Measurements from ENCODE around the gene GNAQ. TPM values are rescaled to one million over a fixed set of nuclear protein-coding genes. Genes with fewer than 3 reads are reported as not detected.

GNAQ gene
- total RNA-seq, 1 experiment from 2014 or later = 28.7 TPM

GRCh38 chr9:77848404-77848803, 183.2 kb downstream of the GNAQ start:
- Histone ChIP-seq H2AFZ (ENCODE audit: low read depth, low read length, poor library complexity, severe bottlenecking) (no peak overlapping the region), H3K9me3 (ENCODE audit: control insufficient read depth in 1 of 2, insufficient read depth in 1 of 2, low read depth in 1 of 2, low read length in 2 of 2) (no peaks in the 10 kb centered on the region), H3K9ac (ENCODE audit: low read length) (no peak overlapping the region), H3K79me2 (ENCODE audit: insufficient read depth, low read length) (no peaks in the 10 kb centered on the region), H3K4me3 (replicated peaks in 1 of 2; ENCODE audit: low read depth in 1 of 2, low read length in 2 of 2) (no peak overlapping the region), H3K4me2 (ENCODE audit: low read length) (no peak overlapping the region), H3K27me3 (ENCODE audit: insufficient read depth, low read length) (no peaks in the 10 kb centered on the region), H3K27ac (ENCODE audit: low read depth, low read length) (no peak overlapping the region), H3K36me3 (ENCODE audit: control insufficient read depth in 1 of 2, insufficient read depth in 2 of 2, low read length in 2 of 2) (no peaks in the 10 kb centered on the region), H3K4me1 (ENCODE audit: control insufficient read depth in 1 of 2, insufficient read depth in 2 of 2, low read length in 2 of 2) (peaks cover 0 to 8% of the 10 kb centered on the region in 2 experiments; a peak in 1 of 4 replicates), H4K20me1 (ENCODE audit: insufficient read depth) (no peaks in the 10 kb centered on the region), H3K9me2 (ENCODE audit: insufficient read depth) (no peaks in the 10 kb centered on the region)
- ChIA-PET RAD21 (ENCODE audit: low non-redundant PET in 1 of 2, low total read pairs in 2 of 2, uncharacterized antibody in 2 of 2, unreplicated experiment in 2 of 2) (no interaction called here), CTCF (no interaction called here), POLR2A (no interaction called here)
- no peak for DNase-seq (ENCODE audit: low read depth, low spot score)
- intact Hi-C loops (cut with micrococcal nuclease) = loop anchor here (10.0 kb wide), 1 partner anchor 186 kb away; the partner anchor contains the start of gene GNAQ
- BruUV-seq (replicated peaks) = no TSS peak
- no peak for ATAC-seq
- TF ChIP-seq JUND (IDR thresholded peaks at IDR 0.05) (no peak), TCF7L2 (IDR thresholded peaks at IDR 0.05; ENCODE audit: borderline replicate concordance, extremely low read depth, insufficient read depth, insufficient read length) (no peak), EZH2phosphoT487 (IDR thresholded peaks at IDR 0.05; ENCODE audit: borderline replicate concordance) (no peak), POLR2A (IDR thresholded peaks at IDR 0.05; ENCODE audit: borderline replicate concordance, extremely low read depth, insufficient read depth, insufficient read length) (no peak), ZFX (IDR thresholded peaks at IDR 0.05) (no peak), SIN3A (IDR thresholded peaks at IDR 0.05; ENCODE audit: low read depth) (no peak), ELF1 (IDR thresholded peaks at IDR 0.05; ENCODE audit: borderline replicate concordance, low read depth) (no peak), CTCF (IDR thresholded peaks at IDR 0.05 in 2 of 3, conservative IDR thresholded peaks at IDR 0.05 in 1 of 3; ENCODE audit: borderline replicate concordance in 1 of 3, insufficient read depth in 1 of 3, low read depth in 2 of 3, low read length in 2 of 3) (no peak), ZBTB33 (IDR thresholded peaks at IDR 0.05; ENCODE audit: extremely low read depth, insufficient replicate concordance, low read length) (no peak), REST (IDR thresholded peaks at IDR 0.05; ENCODE audit: low read depth) (no peak), YY1 (IDR thresholded peaks at IDR 0.05; ENCODE audit: extremely low read depth, insufficient replicate concordance, low read depth, low read length) (no peak), CEBPB (IDR thresholded peaks at IDR 0.05; ENCODE audit: low read depth) (no peak), SP1 (IDR thresholded peaks at IDR 0.05; ENCODE audit: low read depth) (no peak), SRF (IDR thresholded peaks at IDR 0.05; ENCODE audit: low read depth) (no peak), RAD21 (IDR thresholded peaks at IDR 0.05; ENCODE audit: low read depth) (no peak), ZNF274 (IDR thresholded peaks at IDR 0.05; ENCODE audit: low read depth, low read length) (no peak), MAX (IDR thresholded peaks at IDR 0.05) (no peak)
